Natural killer cell (primary cell): ENCODE data around the gene IL9. TPM values are rescaled to one million over a fixed set of nuclear protein-coding genes. Genes with fewer than 3 reads are reported as not detected.

Experiments used
- ATAC-seq, 3 donors: fragments of 150-1000 bp in 2 of 3; fragments of 200-7000 bp in 1 of 3; cut with Tn5 transposase; 1 replicate in 1 of 3; 2 replicates in 2 of 3; pipeline ENCODE4 v1.10.0; 2021; ENCODE audit warnings: mild to moderate bottlenecking in 2 of 3, moderate library complexity in 2 of 3
- DNase-seq, 2 donors: peaks; one replicate each; pipeline versions ENCODE4 v3.0.0 to v3.0.0-alpha.2; 2013 to 2021; ENCODE audit warnings: mixed read lengths in 1 of 2
- H3K27ac ChIP-seq: one replicate; pipeline ENCODE4 v1.5.1; 2013; ENCODE audit warnings: mild to moderate bottlenecking, low read length
- H3K27me3 ChIP-seq: one replicate; pipeline ENCODE4 v1.6.1; 2013; ENCODE audit warnings: low read length; ENCODE audit not compliant: control insufficient read depth, insufficient read depth
- H3K36me3 ChIP-seq: one replicate; pipeline ENCODE4 v1.6.1; 2013; ENCODE audit warnings: low read length; ENCODE audit not compliant: control insufficient read depth, insufficient read depth
- H3K4me1 ChIP-seq: one replicate; pipeline ENCODE4 v1.6.1; 2013; ENCODE audit warnings: low read length; ENCODE audit not compliant: control insufficient read depth, insufficient read depth
- H3K4me3 ChIP-seq: one replicate; pipeline ENCODE4 v1.5.1; 2013; ENCODE audit warnings: low read length
- H3K9me3 ChIP-seq: one replicate; pipeline ENCODE4 v1.6.1; 2013; ENCODE audit warnings: low read length; ENCODE audit not compliant: control insufficient read depth, insufficient read depth
- H3K27ac Mint-ChIP-seq, 2 donors: one replicate each; pipeline ENCODE4 v1.8.0; 2022; ENCODE audit warnings: mild to moderate bottlenecking in 2 of 2, mixed read lengths in 2 of 2, moderate library complexity in 1 of 2
- H3K27me3 Mint-ChIP-seq, 2 donors: one replicate each; pipeline ENCODE4 v1.8.0; 2022; ENCODE audit warnings: low read depth in 2 of 2, mixed read lengths in 2 of 2
- H3K36me3 Mint-ChIP-seq: one replicate; pipeline ENCODE4 v1.8.0; 2022; ENCODE audit warnings: mixed read lengths
- H3K4me1 Mint-ChIP-seq, 2 donors: one replicate each; pipeline ENCODE4 v1.8.0; 2022; ENCODE audit warnings: mixed read lengths in 2 of 2
- H3K4me3 Mint-ChIP-seq: one replicate; pipeline ENCODE4 v1.8.0; 2022; ENCODE audit warnings: mild to moderate bottlenecking, moderate library complexity, mixed read lengths
- H3K9me3 Mint-ChIP-seq, 2 donors: one replicate each; pipeline ENCODE4 v1.8.0; 2022; ENCODE audit warnings: mixed read lengths in 2 of 2
- WGBS: methylation state at CpG from one replicate; pipeline ENCODE4 v1.1.7; 2013; ENCODE audit warnings: missing lambda C conversion rate; ENCODE audit not compliant: insufficient coverage; 5-methylcytosine and 5-hydroxymethylcytosine counted together
- intact Hi-C: fragments of 100-400 bp; cut with micrococcal nuclease; formaldehyde crosslinking; loops from one replicate; pipeline ENCODE4 v1.14.2; 2022
- total RNA-seq, 4 donors: library from RNA; stranded (reverse); fragments of 120-200 nt in 1 of 4; gene quantifications; one replicate each; pipeline versions ENCODE4 v1.2.3 to v1.2.4, GENCODE V29; 2013 to 2022
- TF ChIP-seq, protein P1 (sequence below): fragments of 200-600 bp; IDR thresholded peaks from one replicate; pipeline ENCODE4 v1.8.0; 2022; ENCODE audit warnings: antibody characterized with exemption

Gene IL9
- total RNA-seq, 3 donors from 2014 or later (not counting 1 experiment from before 2014, with no cell fraction given), result not detected

DNA sequence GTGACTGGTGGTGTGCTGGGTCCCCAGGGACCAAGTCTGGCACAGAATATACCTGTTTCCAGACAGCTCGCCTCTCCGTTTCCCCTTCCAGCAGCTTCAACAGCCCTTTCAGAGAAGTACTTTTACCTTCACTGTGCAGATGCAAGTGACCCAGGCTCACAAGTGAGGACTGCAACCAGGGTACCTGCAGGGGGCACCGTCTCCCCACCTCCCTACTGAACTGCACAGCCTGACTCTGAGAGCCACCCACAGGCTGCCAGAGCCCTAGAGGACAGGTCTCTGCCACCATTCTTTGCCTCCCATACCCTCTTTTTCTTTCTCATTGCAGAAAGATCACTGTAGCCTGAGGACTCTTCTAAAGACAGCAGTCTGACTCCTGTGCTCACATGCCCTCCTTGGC is 15.4 kb downstream of the IL9 start:
- peaks cover 16 to 22% of the 10 kb centered on the region in 2 donors for H3K27me3 Mint-ChIP-seq
- TF ChIP-seq, protein P1, sequence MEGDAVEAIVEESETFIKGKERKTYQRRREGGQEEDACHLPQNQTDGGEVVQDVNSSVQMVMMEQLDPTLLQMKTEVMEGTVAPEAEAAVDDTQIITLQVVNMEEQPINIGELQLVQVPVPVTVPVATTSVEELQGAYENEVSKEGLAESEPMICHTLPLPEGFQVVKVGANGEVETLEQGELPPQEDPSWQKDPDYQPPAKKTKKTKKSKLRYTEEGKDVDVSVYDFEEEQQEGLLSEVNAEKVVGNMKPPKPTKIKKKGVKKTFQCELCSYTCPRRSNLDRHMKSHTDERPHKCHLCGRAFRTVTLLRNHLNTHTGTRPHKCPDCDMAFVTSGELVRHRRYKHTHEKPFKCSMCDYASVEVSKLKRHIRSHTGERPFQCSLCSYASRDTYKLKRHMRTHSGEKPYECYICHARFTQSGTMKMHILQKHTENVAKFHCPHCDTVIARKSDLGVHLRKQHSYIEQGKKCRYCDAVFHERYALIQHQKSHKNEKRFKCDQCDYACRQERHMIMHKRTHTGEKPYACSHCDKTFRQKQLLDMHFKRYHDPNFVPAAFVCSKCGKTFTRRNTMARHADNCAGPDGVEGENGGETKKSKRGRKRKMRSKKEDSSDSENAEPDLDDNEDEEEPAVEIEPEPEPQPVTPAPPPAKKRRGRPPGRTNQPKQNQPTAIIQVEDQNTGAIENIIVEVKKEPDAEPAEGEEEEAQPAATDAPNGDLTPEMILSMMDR, result no peak
- intact Hi-C loops, result no loop called here
- 60% methylated on average over 3 of the region's 3 CpGs for WGBS
- Histone ChIP-seq H3K27ac (no peak overlapping the region), H3K9me3 (no peaks in the 10 kb centered on the region), H3K27me3 (peaks cover 2% of the 10 kb centered on the region), H3K4me3 (no peak overlapping the region), H3K4me1 (no peaks in the 10 kb centered on the region), H3K36me3 (no peaks in the 10 kb centered on the region)
- no peaks in the 10 kb centered on the region for H3K9me3 Mint-ChIP-seq
- DNase-seq (no peak), ATAC-seq (no peak)
- H3K36me3 Mint-ChIP-seq, result no peaks in the 10 kb centered on the region
- no peaks in the 10 kb centered on the region for H3K4me1 Mint-ChIP-seq
- H3K27ac Mint-ChIP-seq, result no peak overlapping the region
- H3K4me3 Mint-ChIP-seq, result no peak overlapping the region

DNA sequence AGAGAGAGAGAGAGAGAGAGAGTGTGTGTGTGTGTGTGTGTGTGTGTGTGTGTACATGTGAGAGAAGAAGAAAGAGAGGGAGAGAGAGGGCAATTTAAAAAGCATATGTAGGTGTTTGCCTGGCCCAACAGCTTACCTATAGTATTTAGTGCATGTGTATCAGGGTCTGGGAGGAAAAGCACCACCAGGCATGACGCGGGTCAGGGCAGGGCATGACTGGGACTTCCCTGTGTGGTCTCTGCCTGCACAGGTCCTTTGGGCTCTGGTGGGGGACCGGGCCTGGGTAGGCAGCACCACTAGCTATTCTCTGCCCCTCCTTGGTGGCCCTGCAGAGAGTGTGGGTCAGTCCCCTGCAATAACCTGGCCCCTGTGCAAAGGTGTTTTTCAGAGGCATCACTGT is 16.1 kb downstream of the IL9 start:
- H3K9me3 Mint-ChIP-seq, result no peaks in the 10 kb centered on the region
- Histone ChIP-seq H3K4me1 (no peaks in the 10 kb centered on the region), H3K9me3 (no peaks in the 10 kb centered on the region), H3K27me3 (peaks cover 2% of the 10 kb centered on the region), H3K27ac (no peak overlapping the region), H3K36me3 (no peaks in the 10 kb centered on the region), H3K4me3 (no peak overlapping the region)
- ATAC-seq, result no peak
- no peak overlapping the region for H3K4me3 Mint-ChIP-seq
- 97% methylated on average over 3 of the region's 3 CpGs for WGBS
- H3K27me3 Mint-ChIP-seq, result peaks cover 19 to 25% of the 10 kb centered on the region in 2 donors
- TF ChIP-seq, protein P1, result no peak
- no peak for DNase-seq
- H3K36me3 Mint-ChIP-seq, result no peaks in the 10 kb centered on the region
- no peaks in the 10 kb centered on the region for H3K4me1 Mint-ChIP-seq
- H3K27ac Mint-ChIP-seq, result no peak overlapping the region
- intact Hi-C loops, result no loop called here

DNA sequence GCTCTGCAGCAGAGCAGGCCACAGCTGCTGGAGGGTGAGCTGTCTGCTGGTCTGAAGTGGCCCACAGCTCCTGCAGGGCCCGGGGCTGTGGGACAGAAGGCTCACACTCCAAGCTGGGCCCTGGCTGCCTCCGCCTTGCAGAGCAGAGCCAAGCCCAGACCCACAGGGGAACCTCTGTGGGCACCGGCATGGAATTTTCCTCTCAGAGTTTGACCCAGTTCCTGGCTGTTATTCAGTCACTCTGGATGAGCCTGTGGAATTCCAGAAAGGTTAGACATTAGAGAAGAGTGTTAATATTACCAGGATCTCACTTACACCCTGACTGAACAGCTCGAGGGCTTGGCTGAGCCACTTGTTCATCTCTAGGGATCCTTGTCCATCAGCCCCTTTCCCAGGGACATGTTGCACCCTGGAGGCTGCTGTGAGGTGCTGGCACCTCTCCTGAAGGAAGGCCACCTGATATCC is 17.5 kb downstream of the IL9 start:
- Histone ChIP-seq H3K36me3 (no peaks in the 10 kb centered on the region), H3K9me3 (no peaks in the 10 kb centered on the region), H3K4me3 (no peak overlapping the region), H3K4me1 (no peaks in the 10 kb centered on the region), H3K27ac (no peak overlapping the region), H3K27me3 (peaks cover 2% of the 10 kb centered on the region)
- no peaks in the 10 kb centered on the region for H3K36me3 Mint-ChIP-seq
- no peak overlapping the region for H3K4me3 Mint-ChIP-seq
- no peaks in the 10 kb centered on the region for H3K9me3 Mint-ChIP-seq
- DNase-seq, result no peak
- no peaks in the 10 kb centered on the region for H3K4me1 Mint-ChIP-seq
- intact Hi-C loops, result no loop called here
- no peak for ATAC-seq
- H3K27ac Mint-ChIP-seq, result no peak overlapping the region
- H3K27me3 Mint-ChIP-seq, result peaks cover 19 to 21% of the 10 kb centered on the region in 2 donors
- TF ChIP-seq, protein P1, result no peak
- 84% methylated on average over 4 of the region's 4 CpGs for WGBS

DNA sequence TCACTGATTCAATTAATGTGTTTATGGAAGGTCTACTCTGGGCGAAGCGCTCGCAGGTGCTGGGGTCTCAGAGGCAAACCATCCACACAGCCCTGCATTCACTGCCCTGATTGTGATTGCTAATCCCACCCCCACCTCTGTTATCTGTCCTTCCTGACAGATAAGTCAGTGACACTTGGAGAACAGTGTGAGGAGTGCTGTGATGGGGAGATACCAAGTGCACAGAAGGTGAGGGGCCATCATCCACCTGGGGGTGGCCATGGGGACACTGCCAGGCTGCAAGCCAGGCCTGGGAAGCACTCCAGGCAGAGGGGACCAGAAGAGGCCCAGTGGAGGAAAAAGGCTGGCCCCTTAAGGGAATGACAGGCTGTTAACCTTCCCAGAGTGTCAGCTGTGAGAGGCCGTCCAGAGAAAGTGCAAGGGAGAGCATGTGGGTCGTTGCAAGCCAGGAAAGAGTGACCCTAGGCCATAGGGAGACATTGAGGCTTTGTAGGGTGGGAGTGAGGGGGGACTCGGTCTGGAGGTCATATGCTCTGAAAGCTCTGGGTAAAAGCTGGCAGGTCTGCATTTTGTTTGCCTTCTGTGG is 18.0 kb downstream of the IL9 start:
- no peaks in the 10 kb centered on the region for H3K36me3 Mint-ChIP-seq
- no peak overlapping the region for H3K27ac Mint-ChIP-seq
- ATAC-seq (no peak), DNase-seq (no peak)
- H3K4me3 Mint-ChIP-seq, result no peak overlapping the region
- 63% methylated on average over 3 of the region's 6 CpGs for WGBS
- H3K27me3 Mint-ChIP-seq, result peaks cover 17 to 21% of the 10 kb centered on the region in 2 donors
- H3K4me1 ChIP-seq, result no peaks in the 10 kb centered on the region
- no peak overlapping the region for H3K27ac ChIP-seq
- H3K27me3 ChIP-seq, result peaks cover 2% of the 10 kb centered on the region
- H3K4me3 ChIP-seq, result no peak overlapping the region
- H3K36me3 ChIP-seq, result no peaks in the 10 kb centered on the region
- no peaks in the 10 kb centered on the region for H3K4me1 Mint-ChIP-seq
- TF ChIP-seq, protein P1, result no peak
- H3K9me3 Mint-ChIP-seq, result no peaks in the 10 kb centered on the region
- intact Hi-C loops, result no loop called here
- no peaks in the 10 kb centered on the region for H3K9me3 ChIP-seq
